NCI-H1694 (cell line): ENCODE results near the gene C10orf90.

Experiments used
- DNase-seq: peaks from one replicate; lab custom pipeline; 2025; lab: John Stamatoyannopoulos, UW

The C10orf90 gene

GRCh38 chr10:126459032-126459831, 211.3 kb downstream of the C10orf90 start:
- DNase-seq: no peak

GRCh38 chr10:126458466-126458865, 212.0 kb downstream of the C10orf90 start:
- no peak for DNase-seq

- DNase-seq: no peak
Measured at GRCh38 chr10:126456632-126457031, 213.9 kb downstream of the C10orf90 start.

- DNase-seq: no peak
Measured at GRCh38 chr10:126455766-126456405, 214.6 kb downstream of the C10orf90 start.

- DNase-seq: no peak
Measured at GRCh38 chr10:126455036-126455765, 215.3 kb downstream of the C10orf90 start.

- no peak for DNase-seq
Measured at GRCh38 chr10:126454045-126454751, 216.3 kb downstream of the C10orf90 start.

GRCh38 chr10:126452245-126452644, 218.2 kb downstream of the C10orf90 start:
- DNase-seq: no peak

- DNase-seq: no peak
Measured at GRCh38 chr10:126448091-126448490, 222.4 kb downstream of the C10orf90 start.

GRCh38 chr10:126439942-126440341, 230.6 kb downstream of the C10orf90 start:
- DNase-seq: no peak

GRCh38 chr10:126438407-126438783, 232.1 kb downstream of the C10orf90 start:
- no peak for DNase-seq

GRCh38 chr10:126437635-126438406, 232.7 kb downstream of the C10orf90 start:
- DNase-seq: no peak

GRCh38 chr10:126434235-126434634, 236.3 kb downstream of the C10orf90 start:
- DNase-seq: no peak

- no peak for DNase-seq
Measured at GRCh38 chr10:126433351-126433750, 237.1 kb downstream of the C10orf90 start.

- no peak for DNase-seq
Measured at GRCh38 chr10:126432507-126432906, 238.0 kb downstream of the C10orf90 start.

GRCh38 chr10:126431816-126432215, 238.7 kb downstream of the C10orf90 start:
- no peak for DNase-seq

- no peak for DNase-seq
Measured at GRCh38 chr10:126430512-126430911, 240.0 kb downstream of the C10orf90 start.

GRCh38 chr10:126429275-126429674, 241.2 kb downstream of the C10orf90 start:
- no peak for DNase-seq

- no peak for DNase-seq
Measured at GRCh38 chr10:126425489-126426065, 244.9 kb downstream of the C10orf90 start.

- no peak for DNase-seq
Measured at GRCh38 chr10:126425032-126425431, 245.5 kb downstream of the C10orf90 start.

GRCh38 chr10:126423732-126424491, 246.6 kb downstream of the C10orf90 start:
- DNase-seq: no peak
